Mucosa of stomach (tissue), 1 donor: Measurements from ENCODE around the gene EN1.

Experiments used
- H3K27me3 ChIP-seq: one replicate; pipeline ENCODE4 v1.7.0; 2013; ENCODE audit warnings: mild to moderate bottlenecking, low read length; ENCODE audit not compliant: control insufficient read depth, insufficient read depth
- H3K36me3 ChIP-seq: one replicate; pipeline ENCODE4 v1.7.0; 2013; ENCODE audit warnings: low read length; ENCODE audit not compliant: control insufficient read depth, insufficient read depth
- H3K4me1 ChIP-seq: one replicate; pipeline ENCODE4 v1.7.0; 2013; ENCODE audit warnings: mild to moderate bottlenecking, low read length; ENCODE audit not compliant: control insufficient read depth, insufficient read depth
- H3K4me3 ChIP-seq: one replicate; pipeline ENCODE4 v1.7.0; 2013; ENCODE audit warnings: low read length
- H3K9ac ChIP-seq: one replicate; pipeline ENCODE4 v1.7.0; 2013; ENCODE audit warnings: mild to moderate bottlenecking, low read length, moderate library complexity
- H3K9me3 ChIP-seq: one replicate; pipeline ENCODE4 v1.7.0; 2013; ENCODE audit warnings: mild to moderate bottlenecking, low read length, moderate library complexity; ENCODE audit not compliant: control insufficient read depth
- donor health status: Pancreatic carcinoma.

Gene EN1

GRCh38 chr2:118853651-118854291, 6.3 kb upstream of the EN1 start:
- H3K36me3 ChIP-seq = no peaks in the 10 kb centered on the region
- peaks cover 100% of the 10 kb centered on the region for H3K27me3 ChIP-seq
- no peak overlapping the region for H3K9ac ChIP-seq
- no peak overlapping the region for H3K4me3 ChIP-seq
- H3K9me3 ChIP-seq = no peaks in the 10 kb centered on the region
- peaks cover 10% of the 10 kb centered on the region for H3K4me1 ChIP-seq

- Histone ChIP-seq H3K27me3 (peaks cover 100% of the 10 kb centered on the region), H3K36me3 (no peaks in the 10 kb centered on the region), H3K4me1 (peaks cover 13% of the 10 kb centered on the region), H3K9ac (no peak overlapping the region), H3K9me3 (no peaks in the 10 kb centered on the region), H3K4me3 (no peak overlapping the region)
These were observed 5.7 kb upstream of the EN1 start for GRCh38 chr2:118853129-118853640.

- Histone ChIP-seq H3K36me3 (no peaks in the 10 kb centered on the region), H3K9ac (no peak overlapping the region), H3K9me3 (no peaks in the 10 kb centered on the region), H3K4me3 (no peak overlapping the region), H3K27me3 (peaks cover 100% of the 10 kb centered on the region), H3K4me1 (peaks cover 15% of the 10 kb centered on the region)
These were observed 5.2 kb upstream of the EN1 start for GRCh38 chr2:118852605-118853128.

- peaks cover 15% of the 10 kb centered on the region for H3K4me1 ChIP-seq
- no peak overlapping the region for H3K4me3 ChIP-seq
- peaks cover 97% of the 10 kb centered on the region for H3K27me3 ChIP-seq
These were observed 4.2 kb upstream of the EN1 start for GRCh38 chr2:118851650-118852049.

GRCh38 chr2:118850901-118851415, 3.5 kb upstream of the EN1 start:
- Histone ChIP-seq H3K9ac (no peak overlapping the region), H3K4me3 (no peak overlapping the region), H3K9me3 (no peaks in the 10 kb centered on the region), H3K36me3 (no peaks in the 10 kb centered on the region), H3K27me3 (peaks cover 93% of the 10 kb centered on the region), H3K4me1 (peaks cover 12% of the 10 kb centered on the region)

More at GRCh38 chr2:118851650-118852049, 4.2 kb upstream of the EN1 start:
- no peaks in the 10 kb centered on the region for H3K9me3 ChIP-seq
- no peaks in the 10 kb centered on the region for H3K36me3 ChIP-seq
- no peak overlapping the region for H3K9ac ChIP-seq

- Histone ChIP-seq H3K4me1 (peaks cover 8% of the 10 kb centered on the region), H3K27me3 (peaks cover 93% of the 10 kb centered on the region), H3K4me3 (no peak overlapping the region)
These were observed 2.9 kb upstream of the EN1 start for GRCh38 chr2:118850168-118850900.

GRCh38 chr2:118849226-118850167, 2.0 kb upstream of the EN1 start:
- H3K36me3 ChIP-seq = no peaks in the 10 kb centered on the region
- peaks cover 93% of the 10 kb centered on the region for H3K27me3 ChIP-seq
- H3K4me1 ChIP-seq = peaks cover 5% of the 10 kb centered on the region
- H3K9ac ChIP-seq = no peak overlapping the region
- no peak overlapping the region for H3K4me3 ChIP-seq
- H3K9me3 ChIP-seq = no peaks in the 10 kb centered on the region

More at GRCh38 chr2:118850168-118850900, 2.9 kb upstream of the EN1 start:
- Histone ChIP-seq H3K9ac (no peak overlapping the region), H3K9me3 (no peaks in the 10 kb centered on the region), H3K36me3 (no peaks in the 10 kb centered on the region)

GRCh38 chr2:118848381-118849225, 1.2 kb upstream of the EN1 start:
- no peak overlapping the region for H3K9ac ChIP-seq
- H3K4me3 ChIP-seq = no peak overlapping the region
- peaks cover 93% of the 10 kb centered on the region for H3K27me3 ChIP-seq
- H3K9me3 ChIP-seq = no peaks in the 10 kb centered on the region
- H3K36me3 ChIP-seq = no peaks in the 10 kb centered on the region
- peaks cover 5% of the 10 kb centered on the region for H3K4me1 ChIP-seq

- Histone ChIP-seq H3K4me3 (no peak overlapping the region), H3K36me3 (no peaks in the 10 kb centered on the region), H3K9me3 (no peaks in the 10 kb centered on the region), H3K27me3 (peaks cover 93% of the 10 kb centered on the region), H3K9ac (no peak overlapping the region), H3K4me1 (peaks cover 7% of the 10 kb centered on the region)
These were observed 319 bp upstream of the EN1 start for GRCh38 chr2:118847762-118848172.

GRCh38 chr2:118846442-118846952, 951 bp downstream of the EN1 start:
- H3K9me3 ChIP-seq = no peaks in the 10 kb centered on the region
- H3K4me1 ChIP-seq = peaks cover 14% of the 10 kb centered on the region
- H3K4me3 ChIP-seq = no peak overlapping the region
- H3K27me3 ChIP-seq = peaks cover 92% of the 10 kb centered on the region
- no peak overlapping the region for H3K9ac ChIP-seq
- H3K36me3 ChIP-seq = no peaks in the 10 kb centered on the region
